ENCODE data around the gene VAMP1. TPM values are rescaled to one million over a fixed set of nuclear protein-coding genes. Genes with fewer than 3 reads are reported as not detected.
A peak's percentile ranks its signal among the peaks of the same experiment; 100 is the strongest.

The VAMP1 gene
- total and polyA plus RNA-seq, 9 of the 15 experiments (the other 6 are each of a cell fraction or from before 2014, with no cell fraction given), result 0.76 to 13.2 (median 4.2) TPM

DNA sequence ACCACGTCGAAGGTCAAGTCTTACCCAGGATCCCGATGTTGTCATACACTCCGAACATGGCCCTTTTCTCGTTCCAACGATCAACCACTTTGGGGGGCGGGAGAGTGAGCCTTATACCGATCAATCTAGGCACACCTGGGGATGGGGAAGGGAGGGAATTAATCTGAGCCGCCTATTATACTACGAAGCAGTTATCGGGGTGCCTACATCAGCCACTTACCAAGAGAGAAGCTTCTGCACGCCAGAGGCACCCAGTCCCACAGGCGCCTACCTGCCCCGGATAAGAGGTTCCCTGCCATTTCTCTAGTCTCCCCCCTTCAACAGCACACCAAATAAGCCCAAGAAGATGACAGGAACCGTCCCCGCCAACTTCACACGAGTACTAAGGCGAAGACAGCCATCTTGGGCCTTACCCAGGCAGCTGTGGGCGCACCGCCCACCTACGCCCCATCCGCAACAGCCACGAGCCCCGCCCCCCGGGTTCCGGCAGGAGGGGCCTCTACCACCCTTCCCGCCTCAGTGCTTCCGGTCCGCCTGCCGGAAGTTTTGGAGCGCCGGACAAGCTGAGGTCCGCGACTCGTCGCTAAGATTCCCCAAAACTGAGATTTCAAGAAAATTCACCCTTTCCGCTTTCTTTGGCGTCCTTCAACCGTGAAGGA lies 22.5 kb upstream of the VAMP1 start, which contains the start of gene MRPL51 (continued):
- TF ChIP-seq RBBP5 (IDR thresholded peaks at IDR 0.05; ENCODE audit: borderline replicate concordance, insufficient read depth, low read length, poor library complexity, severe bottlenecking) (peak; percentile 1), HDAC1 (IDR thresholded peaks at IDR 0.05) (peak in 1 of 2 experiments; percentile 53; a peak in 2 of 4 replicates), LEF1 (IDR thresholded peaks at IDR 0.05) (no peak), NR4A1 (CRISPR knock-in tag; IDR thresholded peaks at IDR 0.05) (no peak), NR4A1 (tag; IDR thresholded peaks at IDR 0.05) (no peak), TSC22D4 (tag; IDR thresholded peaks at IDR 0.05) (no peak), KLF16 (IDR thresholded peaks at IDR 0.05) (0 out of 2 replicates have a peak, but pooled peaks have one; percentile 2), EP300 (IDR thresholded peaks at IDR 0.05; ENCODE audit: low read length) (peak; percentile 32; the same call in 1 of the 2 replicates), KDM1A (IDR thresholded peaks at IDR 0.05) (no peak; a peak in 2 of 4 replicates), THRAP3 (IDR thresholded peaks at IDR 0.05; ENCODE audit: borderline replicate concordance) (0 out of 2 replicates have a peak, but pooled peaks have one; percentile 63), ETV5 (CRISPR knock-in tag; IDR thresholded peaks at IDR 0.05; ENCODE audit: low read depth) (peak; percentile 79), FOXK2 (conservative IDR thresholded peaks at IDR 0.05 in 1 of 2, IDR thresholded peaks at IDR 0.05 in 1 of 2; ENCODE audit: low read depth in 2 of 2) (peak; percentile 79 to 86), HEY1 (CRISPR knock-in tag; IDR thresholded peaks at IDR 0.05; ENCODE audit: borderline replicate concordance) (no peak), ESRRA (IDR thresholded peaks at IDR 0.05; ENCODE audit: borderline replicate concordance, low read depth) (no peak), LCOR (CRISPR knock-in tag; IDR thresholded peaks at IDR 0.05) (peak; percentile 64; the same call in 1 of the 2 replicates), ZNF184 (CRISPR knock-in tag; IDR thresholded peaks at IDR 0.05) (no peak), POLR2AphosphoS5 (IDR thresholded peaks at IDR 0.05; ENCODE audit: control insufficient read depth, insufficient read depth, low read depth, low read length) (peak; percentile 83), FOXP1 (CRISPR knock-in tag; IDR thresholded peaks at IDR 0.05) (peak; percentile 41; the same call in 1 of the 2 replicates)
- TF ChIP-seq, protein P1, sequence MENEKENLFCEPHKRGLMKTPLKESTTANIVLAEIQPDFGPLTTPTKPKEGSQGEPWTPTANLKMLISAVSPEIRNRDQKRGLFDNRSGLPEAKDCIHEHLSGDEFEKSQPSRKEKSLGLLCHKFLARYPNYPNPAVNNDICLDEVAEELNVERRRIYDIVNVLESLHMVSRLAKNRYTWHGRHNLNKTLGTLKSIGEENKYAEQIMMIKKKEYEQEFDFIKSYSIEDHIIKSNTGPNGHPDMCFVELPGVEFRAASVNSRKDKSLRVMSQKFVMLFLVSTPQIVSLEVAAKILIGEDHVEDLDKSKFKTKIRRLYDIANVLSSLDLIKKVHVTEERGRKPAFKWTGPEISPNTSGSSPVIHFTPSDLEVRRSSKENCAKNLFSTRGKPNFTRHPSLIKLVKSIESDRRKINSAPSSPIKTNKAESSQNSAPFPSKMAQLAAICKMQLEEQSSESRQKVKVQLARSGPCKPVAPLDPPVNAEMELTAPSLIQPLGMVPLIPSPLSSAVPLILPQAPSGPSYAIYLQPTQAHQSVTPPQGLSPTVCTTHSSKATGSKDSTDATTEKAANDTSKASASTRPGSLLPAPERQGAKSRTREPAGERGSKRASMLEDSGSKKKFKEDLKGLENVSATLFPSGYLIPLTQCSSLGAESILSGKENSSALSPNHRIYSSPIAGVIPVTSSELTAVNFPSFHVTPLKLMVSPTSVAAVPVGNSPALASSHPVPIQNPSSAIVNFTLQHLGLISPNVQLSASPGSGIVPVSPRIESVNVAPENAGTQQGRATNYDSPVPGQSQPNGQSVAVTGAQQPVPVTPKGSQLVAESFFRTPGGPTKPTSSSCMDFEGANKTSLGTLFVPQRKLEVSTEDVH (IDR thresholded peaks at IDR 0.05; ENCODE audit: low read depth, partially characterized antibody), result peak; percentile 86
